ENCODE data around the gene LYRM9. TPM values are rescaled to one million over a fixed set of nuclear protein-coding genes. Genes with fewer than 3 reads are reported as not detected.

The LYRM9 gene
- total and polyA plus RNA-seq, 9 of the 15 experiments (the other 6 are each of a cell fraction or from before 2014, with no cell fraction given), result 0.98 to 4.7 (median 1.8) TPM

DNA sequence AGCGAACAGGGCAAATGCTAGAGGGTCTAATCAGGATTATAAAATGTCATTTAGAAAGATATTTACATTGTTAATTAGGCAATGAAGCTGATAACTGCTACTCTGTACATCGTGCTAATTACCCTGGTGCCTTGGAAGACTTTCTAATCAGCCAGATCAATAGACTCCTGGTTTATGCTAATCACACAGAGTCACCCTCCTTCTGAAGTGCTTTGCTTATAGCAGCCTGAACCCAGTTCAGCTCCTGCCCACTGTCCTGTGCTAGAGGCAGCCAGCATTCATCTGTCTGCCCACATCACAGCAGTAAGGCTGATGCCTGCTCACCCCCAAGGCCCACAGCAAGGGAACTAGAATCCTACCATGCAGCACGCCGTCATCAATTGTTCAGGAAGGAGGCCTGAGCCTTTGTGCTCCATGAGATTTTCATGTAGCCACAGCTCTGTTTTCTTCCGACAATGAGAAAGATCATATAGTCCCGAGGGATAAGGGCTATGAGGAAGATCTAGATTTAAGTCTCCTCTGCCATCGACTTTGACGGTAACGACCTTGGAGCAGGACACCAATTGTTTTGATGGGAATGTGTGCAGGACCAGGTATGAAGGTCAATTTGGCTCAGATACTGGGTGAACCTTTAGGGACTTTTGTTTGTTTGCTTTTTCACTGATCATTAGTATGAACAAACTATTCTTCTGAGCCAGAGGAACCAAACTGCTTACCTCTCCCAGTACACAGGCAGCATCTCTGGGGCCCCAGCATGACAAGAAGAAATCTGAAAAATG lies 12.5 kb upstream of the LYRM9 start:
- 35% methylated on average over 9 of the region's 9 CpGs for WGBS (ENCODE audit: insufficient coverage, low coverage, missing lambda C conversion rate)
- in situ Hi-C loops (cut with MboI), result no loop called here

More for the DNA sequence above, 12.5 kb upstream of the LYRM9 start:
- Histone ChIP-seq H3K27ac (ENCODE audit: extremely low read depth, low read depth, low read length) (no peak overlapping the region), H3K36me3 (ENCODE audit: control insufficient read depth, insufficient read depth, low read length) (no peaks in the 10 kb centered on the region), H4K20me1 (replicated peaks; ENCODE audit: control insufficient read depth, insufficient read depth, low read length) (no peaks in the 10 kb centered on the region), H3K27me3 (ENCODE audit: control insufficient read depth in 2 of 2, insufficient read depth in 2 of 2, low read length in 2 of 2) (no peaks in the 10 kb centered on the region), H3K9me1 (ENCODE audit: control insufficient read depth, insufficient read depth, low read length) (no peaks in the 10 kb centered on the region), H3K9ac (ENCODE audit: insufficient read depth in 1 of 2, low read depth in 2 of 2, low read length in 2 of 2) (peak overlapping the region in 1 of 2 experiments; percentile 77; a peak in 1 of 4 replicates), H3K9me3 (replicated peaks; ENCODE audit: control insufficient read depth, insufficient read depth, low read depth, low read length) (no peaks in the 10 kb centered on the region), H3K4me3 (no peak overlapping the region), H3K79me2 (ENCODE audit: control insufficient read depth, insufficient read depth, low read length) (no peaks in the 10 kb centered on the region), H3K4me2 (ENCODE audit: insufficient read depth, low read length) (no peak overlapping the region), H2AFZ (ENCODE audit: low read depth, low read length) (peak overlapping the region; percentile 49; the same call in 1 of the 2 replicates), H3K4me1 (replicated peaks in 1 of 2; ENCODE audit: control insufficient read depth in 2 of 2, insufficient read depth in 2 of 2, low read length in 2 of 2) (peaks cover 4 to 26% of the 10 kb centered on the region in 2 experiments)
- ATAC-seq (no peak), DNase-seq (ENCODE audit: extremely low read depth in 1 of 4, low spot score in 3 of 4) (no peak), FAIRE-seq (no peak)
- intact Hi-C loops (cut with micrococcal nuclease), result loop anchor here (5.0 kb wide), 1 partner anchor 62 kb away; no protein-coding TSS in a partner anchor
- POLR2A ChIA-PET, result no interaction called here
- CTCF ChIA-PET (ENCODE audit: low intra/inter-chr PET ratio), result no interaction called here
- no TSS peak for BruUV-seq (replicated peaks)
- TF ChIP-seq, protein P1, sequence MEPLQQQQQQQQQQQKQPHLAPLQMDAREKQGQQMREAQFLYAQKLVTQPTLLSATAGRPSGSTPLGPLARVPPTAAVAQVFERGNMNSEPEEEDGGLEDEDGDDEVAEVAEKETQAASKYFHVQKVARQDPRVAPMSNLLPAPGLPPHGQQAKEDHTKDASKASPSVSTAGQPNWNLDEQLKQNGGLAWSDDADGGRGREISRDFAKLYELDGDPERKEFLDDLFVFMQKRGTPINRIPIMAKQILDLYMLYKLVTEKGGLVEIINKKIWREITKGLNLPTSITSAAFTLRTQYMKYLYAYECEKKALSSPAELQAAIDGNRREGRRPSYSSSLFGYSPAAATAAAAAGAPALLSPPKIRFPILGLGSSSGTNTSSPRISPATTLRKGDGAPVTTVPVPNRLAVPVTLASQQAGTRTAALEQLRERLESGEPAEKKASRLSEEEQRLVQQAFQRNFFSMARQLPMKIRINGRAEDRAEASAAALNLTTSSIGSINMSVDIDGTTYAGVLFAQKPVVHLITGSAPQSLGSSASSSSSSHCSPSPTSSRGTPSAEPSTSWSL (CRISPR knock-in tag; IDR thresholded peaks at IDR 0.05; ENCODE audit: borderline replicate concordance), result no peak
- TF ChIP-seq EP400 (IDR thresholded peaks at IDR 0.05), result no peak
- peak; percentile 71 for TF ChIP-seq TBP (optimal IDR thresholded peaks at IDR 0.05; ENCODE audit: low read depth, low read length)
- no peak for TF ChIP-seq MTF1 (CRISPR knock-in tag; IDR thresholded peaks at IDR 0.05; ENCODE audit: borderline replicate concordance)
- TF ChIP-seq POLR2A (conservative IDR thresholded peaks at IDR 0.05), result peak; percentile 37; the same call in 1 of the 2 replicates
- no peak for TF ChIP-seq PYGO2 (tag; IDR thresholded peaks at IDR 0.05)
- no peak for TF ChIP-seq ZNF644 (tag; IDR thresholded peaks at IDR 0.05; ENCODE audit: low read depth)
- TF ChIP-seq GTF2F1 (IDR thresholded peaks at IDR 0.05; ENCODE audit: low read depth, low read length), result peak; percentile 28; the same call in 1 of the 2 replicates
- TF ChIP-seq THRAP3 (IDR thresholded peaks at IDR 0.05; ENCODE audit: borderline replicate concordance), result no peak
- no peak for TF ChIP-seq NFE2 (IDR thresholded peaks at IDR 0.05; ENCODE audit: low read depth)
- no peak for TF ChIP-seq ETV5 (CRISPR knock-in tag; IDR thresholded peaks at IDR 0.05; ENCODE audit: low read depth)

Measured in K562 (cell line).